K562 (cell line): ENCODE data around the gene CEP250. TPM values are rescaled to one million over a fixed set of nuclear protein-coding genes. Genes with fewer than 3 reads are reported as not detected.

Source experiments
- ATAC-seq: fragments of 200-7000 bp; cut with Tn5 transposase; 3 replicates; pipeline ENCODE4 v1.9.1; 2020; ENCODE audit warnings: moderate library complexity
- BruUV-seq: library from RNA; stranded (reverse); fragments of 400-500 nt; replicated peaks from 2 replicates; lab custom pipeline; 2021; lab: Mats Ljungman, UMichigan
- CTCF ChIA-PET: fragments of 300-600 bp; formaldehyde crosslinking; extraction: SDS; loops from one replicate; lab custom pipeline; 2021; ENCODE audit warnings: low intra/inter-chr PET ratio; lab: Yijun Ruan, JAX
- POLR2A ChIA-PET: fragments of 300-600, 350-650 bp; sonication (Branson Sonifier 250); formaldehyde crosslinking; extraction: SDS; loops from one replicate; lab custom pipeline; 2021; ENCODE audit warnings: antibody characterized with exemption, inconsistent platforms; lab: Yijun Ruan, JAX
- DNase-seq, 4 experiments: peaks; one replicate each; pipeline versions ENCODE4 v3.0.0 to v3.0.0-alpha.2; 2011 to 2018; ENCODE audit warnings: low spot score in 3 of 4, mixed read lengths in 3 of 4; ENCODE audit errors: extremely low read depth in 1 of 4
- FAIRE-seq: peaks from 2 replicates; lab custom pipeline; 2011; peaks lifted over from hg19 to GRCh38; lab: Jason Lieb, UNC
- H2AFZ ChIP-seq: 2 replicates; pipeline ENCODE4 v1.6.0; 2011; ENCODE audit warnings: low read depth, low read length, control low read depth, inconsistent platforms
- H3K27ac ChIP-seq: fragments of 200-600 bp; 3 replicates; pipeline ENCODE4 v1.8.0; 2011; ENCODE audit warnings: low read depth, mild to moderate bottlenecking, control low read depth, inconsistent platforms, low read length, moderate library complexity, mixed read lengths; ENCODE audit errors: extremely low read depth
- H3K27me3 ChIP-seq, 2 experiments: fragments of 300-600 bp in 1 of 2; 2 replicates in 1 of 2; 3 replicates in 1 of 2; pipeline versions ENCODE4 v1.6.0 to v1.8.0; 2011; ENCODE audit warnings: inconsistent platforms in 2 of 2, low read length in 2 of 2, mild to moderate bottlenecking in 1 of 2, mixed read lengths in 1 of 2, moderate library complexity in 1 of 2; ENCODE audit not compliant: control insufficient read depth in 2 of 2, insufficient read depth in 2 of 2
- H3K36me3 ChIP-seq: fragments of 300-600 bp; 3 replicates; pipeline ENCODE4 v1.8.0; 2011; ENCODE audit warnings: mild to moderate bottlenecking, low read length, inconsistent platforms; ENCODE audit not compliant: control insufficient read depth, insufficient read depth
- H3K4me1 ChIP-seq, 2 experiments: fragments of 200-600 bp in 1 of 2; replicated peaks in 1 of 2; 2 replicates in 1 of 2; 3 replicates in 1 of 2; pipeline versions ENCODE4 v1.5.1 to v1.8.0; 2011; ENCODE audit warnings: inconsistent platforms in 2 of 2, low read length in 2 of 2, mild to moderate bottlenecking in 1 of 2, mixed read lengths in 1 of 2, moderate library complexity in 1 of 2; ENCODE audit not compliant: control insufficient read depth in 2 of 2, insufficient read depth in 2 of 2
- H3K4me2 ChIP-seq: 2 replicates; pipeline ENCODE4 v1.6.1; 2011; ENCODE audit warnings: low read length, control low read depth, inconsistent platforms, mixed read lengths; ENCODE audit not compliant: insufficient read depth
- H3K4me3 ChIP-seq: fragments of 200-600 bp; sonication (generic), shearing (Covaris generic); 2 replicates; pipeline ENCODE4 v1.5.1; 2016; ENCODE audit warnings: control low read depth, inconsistent platforms
- H3K79me2 ChIP-seq: fragments of 200-600 bp; 3 replicates; pipeline ENCODE4 v1.8.0; 2011; ENCODE audit warnings: low read length, inconsistent platforms; ENCODE audit not compliant: control insufficient read depth, insufficient read depth
- H3K9ac ChIP-seq, 2 experiments: 2 replicates each; pipeline versions ENCODE4 v1.6.0 to v1.6.1; 2011; ENCODE audit warnings: low read depth in 2 of 2, low read length in 2 of 2, control low read depth in 1 of 2, inconsistent platforms in 1 of 2, mild to moderate bottlenecking in 1 of 2, mixed read lengths in 1 of 2; ENCODE audit not compliant: insufficient read depth in 1 of 2
- H3K9me1 ChIP-seq: one replicate; pipeline ENCODE4 v1.6.0; 2011; ENCODE audit warnings: inconsistent platforms, mild to moderate bottlenecking, low read length, moderate library complexity; ENCODE audit not compliant: control insufficient read depth, insufficient read depth
- H3K9me3 ChIP-seq: replicated peaks from 2 replicates; pipeline ENCODE4 v1.5.1; 2011; ENCODE audit warnings: low read depth, low read length, inconsistent platforms; ENCODE audit not compliant: control insufficient read depth, insufficient read depth
- H4K20me1 ChIP-seq: replicated peaks from 2 replicates; pipeline ENCODE4 v1.6.1; 2011; ENCODE audit warnings: low read length, inconsistent platforms, mixed read lengths; ENCODE audit not compliant: control insufficient read depth, insufficient read depth
- PURB ChIP-seq: sonication (generic); formaldehyde crosslinking; IDR thresholded peaks from 2 replicates; pipeline ENCODE4 v1.9.0; 2021; ENCODE audit warnings: low read depth, mild to moderate bottlenecking, missing genetic modification reagents
- RBFOX2 ChIP-seq: fragments of 200-400 bp; formaldehyde crosslinking; IDR thresholded peaks from 2 replicates; pipeline ENCODE4 v1.6.1; 2017; ENCODE audit warnings: low read depth, mild to moderate bottlenecking, low read length, moderate library complexity
- TSC22D4 ChIP-seq: fragments of 450-650 bp; IDR thresholded peaks from 2 replicates; pipeline ENCODE4 v1.6.1; 2016; ENCODE audit warnings: missing genetic modification characterization, missing biosample characterization, control low read depth
- ZFP30 ChIP-seq: fragments of 250-450 bp; sonication (Bioruptor Pico); IDR thresholded peaks from 2 replicates; pipeline ENCODE4 v1.8.0; 2022; ENCODE audit warnings: moderate library complexity, mild to moderate bottlenecking, inconsistent platforms, borderline replicate concordance
- WGBS: fragments of 100-300 bp; shearing (Covaris generic); methylation state at CpG from one replicate; pipeline ENCODE4 v1.1.6; 2016; ENCODE audit warnings: low coverage, mixed read lengths; ENCODE audit not compliant: insufficient coverage; ENCODE audit errors: missing lambda C conversion rate; 5-methylcytosine and 5-hydroxymethylcytosine counted together
- in situ Hi-C: fragments of 300-500 bp; cut with MboI; formaldehyde crosslinking; loops from 4 replicates; pipeline ENCODE4 v1.15.0; 2018; ENCODE audit warnings: inconsistent platforms, mixed read lengths
- intact Hi-C: fragments of 100-400 bp; cut with micrococcal nuclease; formaldehyde crosslinking; loops from 2 replicates; pipeline ENCODE4 v1.14.2; 2022
- polyA plus RNA-seq, 8 experiments: library from polyadenylated mRNA; depleted of rRNA in 4 of 8; stranded (reverse) in 5 of 8; unstranded in 3 of 8; fragments of >200 nt; fragmentation: Nextera tagmentation in 2 of 8; fragmentation: Illumina TruSeq in 1 of 8; extraction: Ambion mirVana in 2 of 8; extraction: Trizol in 1 of 8; gene quantifications; 2 replicates each; pipeline versions ENCODE4 v1.2.1 to v1.2.3, GENCODE V29; 2011 to 2014; ENCODE audit warnings: inconsistent platforms in 1 of 8, missing spikeins in 1 of 8
- total RNA-seq, 7 experiments: library from RNA; depleted of rRNA in 6 of 7; stranded (reverse); fragments of >200 nt in 6 of 7; fragmentation: Illumina TruSeq in 2 of 7; extraction: Trizol in 2 of 7; gene quantifications; 2 replicates each; pipeline versions ENCODE4 v1.2.1 to v1.2.3, GENCODE V29; 2011 to 2021; ENCODE audit warnings: low replicate concordance in 1 of 7
- TF ChIP-seq, protein P1 (sequence below): fragments of 450-650 bp; IDR thresholded peaks from 2 replicates; pipeline ENCODE4 v1.6.1; 2016; ENCODE audit warnings: mild to moderate bottlenecking, moderate library complexity
- TF ChIP-seq, protein P2 (sequence below): fragments of 200-800 bp; sonication (Bioruptor generic); IDR thresholded peaks from 2 replicates; pipeline ENCODE4 v1.6.1; 2016; ENCODE audit warnings: missing genetic modification characterization, missing compliant biosample characterization

CEP250 gene
- total and polyA plus RNA-seq, 9 of the 15 experiments (the other 6 are each of a cell fraction or from before 2014, with no cell fraction given): 2.5 to 41.9 (median 20.5) TPM

DNA sequence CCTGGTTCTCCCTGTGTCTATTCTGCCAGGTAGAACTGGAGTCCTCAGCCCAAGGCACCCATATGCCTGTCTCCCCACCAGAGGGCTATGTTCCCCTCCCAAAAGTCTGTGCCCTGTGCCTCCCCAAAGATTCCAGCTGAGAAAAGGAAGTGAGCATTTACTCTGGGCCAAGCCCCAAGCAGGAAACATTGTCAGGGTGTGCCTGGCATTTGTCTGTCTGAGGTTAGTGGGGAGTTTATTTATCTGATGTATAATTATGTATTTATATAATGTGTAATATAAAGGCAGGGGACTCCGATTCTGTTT lies 23.0 kb upstream of the CEP250 start:
- no peaks in the 10 kb centered on the region for H3K27me3 ChIP-seq
- no peaks in the 10 kb centered on the region for H3K79me2 ChIP-seq
- H3K9me3 ChIP-seq: no peaks in the 10 kb centered on the region
- 38% methylated on average over 1 of the region's 1 CpG for WGBS
- H3K4me3 ChIP-seq: no peak overlapping the region
- H4K20me1 ChIP-seq: no peaks in the 10 kb centered on the region
- ChIA-PET CTCF (no interaction called here), POLR2A (interaction anchor here (0.6 to 1.9 kb wide), 4 partner anchors 10 to 530 kb away, joined by 3 to 8 read pairs (median 3); no protein-coding TSS in a partner anchor)
- no TSS peak for BruUV-seq
- intact Hi-C loops (no loop called here), in situ Hi-C loops (loop anchor here (25.0 kb wide), 2 partner anchors 120 to 295 kb away; partner anchors contain the start of gene EDEM2)
- H3K27ac ChIP-seq: no peak overlapping the region
- peaks cover 2 to 20% of the 10 kb centered on the region in 2 experiments; a peak in 4 of 5 replicates for H3K4me1 ChIP-seq
- FAIRE-seq (no peak), DNase-seq (no peak), ATAC-seq (no peak)
- H3K9me1 ChIP-seq: no peaks in the 10 kb centered on the region
- H3K9ac ChIP-seq: peak overlapping the region in 1 of 2 experiments; percentile 8; a peak in 1 of 4 replicates
- H3K4me2 ChIP-seq: no peak overlapping the region
- H3K36me3 ChIP-seq: no peaks in the 10 kb centered on the region
- H2AFZ ChIP-seq: no peak overlapping the region
- TF ChIP-seq, protein P1, sequence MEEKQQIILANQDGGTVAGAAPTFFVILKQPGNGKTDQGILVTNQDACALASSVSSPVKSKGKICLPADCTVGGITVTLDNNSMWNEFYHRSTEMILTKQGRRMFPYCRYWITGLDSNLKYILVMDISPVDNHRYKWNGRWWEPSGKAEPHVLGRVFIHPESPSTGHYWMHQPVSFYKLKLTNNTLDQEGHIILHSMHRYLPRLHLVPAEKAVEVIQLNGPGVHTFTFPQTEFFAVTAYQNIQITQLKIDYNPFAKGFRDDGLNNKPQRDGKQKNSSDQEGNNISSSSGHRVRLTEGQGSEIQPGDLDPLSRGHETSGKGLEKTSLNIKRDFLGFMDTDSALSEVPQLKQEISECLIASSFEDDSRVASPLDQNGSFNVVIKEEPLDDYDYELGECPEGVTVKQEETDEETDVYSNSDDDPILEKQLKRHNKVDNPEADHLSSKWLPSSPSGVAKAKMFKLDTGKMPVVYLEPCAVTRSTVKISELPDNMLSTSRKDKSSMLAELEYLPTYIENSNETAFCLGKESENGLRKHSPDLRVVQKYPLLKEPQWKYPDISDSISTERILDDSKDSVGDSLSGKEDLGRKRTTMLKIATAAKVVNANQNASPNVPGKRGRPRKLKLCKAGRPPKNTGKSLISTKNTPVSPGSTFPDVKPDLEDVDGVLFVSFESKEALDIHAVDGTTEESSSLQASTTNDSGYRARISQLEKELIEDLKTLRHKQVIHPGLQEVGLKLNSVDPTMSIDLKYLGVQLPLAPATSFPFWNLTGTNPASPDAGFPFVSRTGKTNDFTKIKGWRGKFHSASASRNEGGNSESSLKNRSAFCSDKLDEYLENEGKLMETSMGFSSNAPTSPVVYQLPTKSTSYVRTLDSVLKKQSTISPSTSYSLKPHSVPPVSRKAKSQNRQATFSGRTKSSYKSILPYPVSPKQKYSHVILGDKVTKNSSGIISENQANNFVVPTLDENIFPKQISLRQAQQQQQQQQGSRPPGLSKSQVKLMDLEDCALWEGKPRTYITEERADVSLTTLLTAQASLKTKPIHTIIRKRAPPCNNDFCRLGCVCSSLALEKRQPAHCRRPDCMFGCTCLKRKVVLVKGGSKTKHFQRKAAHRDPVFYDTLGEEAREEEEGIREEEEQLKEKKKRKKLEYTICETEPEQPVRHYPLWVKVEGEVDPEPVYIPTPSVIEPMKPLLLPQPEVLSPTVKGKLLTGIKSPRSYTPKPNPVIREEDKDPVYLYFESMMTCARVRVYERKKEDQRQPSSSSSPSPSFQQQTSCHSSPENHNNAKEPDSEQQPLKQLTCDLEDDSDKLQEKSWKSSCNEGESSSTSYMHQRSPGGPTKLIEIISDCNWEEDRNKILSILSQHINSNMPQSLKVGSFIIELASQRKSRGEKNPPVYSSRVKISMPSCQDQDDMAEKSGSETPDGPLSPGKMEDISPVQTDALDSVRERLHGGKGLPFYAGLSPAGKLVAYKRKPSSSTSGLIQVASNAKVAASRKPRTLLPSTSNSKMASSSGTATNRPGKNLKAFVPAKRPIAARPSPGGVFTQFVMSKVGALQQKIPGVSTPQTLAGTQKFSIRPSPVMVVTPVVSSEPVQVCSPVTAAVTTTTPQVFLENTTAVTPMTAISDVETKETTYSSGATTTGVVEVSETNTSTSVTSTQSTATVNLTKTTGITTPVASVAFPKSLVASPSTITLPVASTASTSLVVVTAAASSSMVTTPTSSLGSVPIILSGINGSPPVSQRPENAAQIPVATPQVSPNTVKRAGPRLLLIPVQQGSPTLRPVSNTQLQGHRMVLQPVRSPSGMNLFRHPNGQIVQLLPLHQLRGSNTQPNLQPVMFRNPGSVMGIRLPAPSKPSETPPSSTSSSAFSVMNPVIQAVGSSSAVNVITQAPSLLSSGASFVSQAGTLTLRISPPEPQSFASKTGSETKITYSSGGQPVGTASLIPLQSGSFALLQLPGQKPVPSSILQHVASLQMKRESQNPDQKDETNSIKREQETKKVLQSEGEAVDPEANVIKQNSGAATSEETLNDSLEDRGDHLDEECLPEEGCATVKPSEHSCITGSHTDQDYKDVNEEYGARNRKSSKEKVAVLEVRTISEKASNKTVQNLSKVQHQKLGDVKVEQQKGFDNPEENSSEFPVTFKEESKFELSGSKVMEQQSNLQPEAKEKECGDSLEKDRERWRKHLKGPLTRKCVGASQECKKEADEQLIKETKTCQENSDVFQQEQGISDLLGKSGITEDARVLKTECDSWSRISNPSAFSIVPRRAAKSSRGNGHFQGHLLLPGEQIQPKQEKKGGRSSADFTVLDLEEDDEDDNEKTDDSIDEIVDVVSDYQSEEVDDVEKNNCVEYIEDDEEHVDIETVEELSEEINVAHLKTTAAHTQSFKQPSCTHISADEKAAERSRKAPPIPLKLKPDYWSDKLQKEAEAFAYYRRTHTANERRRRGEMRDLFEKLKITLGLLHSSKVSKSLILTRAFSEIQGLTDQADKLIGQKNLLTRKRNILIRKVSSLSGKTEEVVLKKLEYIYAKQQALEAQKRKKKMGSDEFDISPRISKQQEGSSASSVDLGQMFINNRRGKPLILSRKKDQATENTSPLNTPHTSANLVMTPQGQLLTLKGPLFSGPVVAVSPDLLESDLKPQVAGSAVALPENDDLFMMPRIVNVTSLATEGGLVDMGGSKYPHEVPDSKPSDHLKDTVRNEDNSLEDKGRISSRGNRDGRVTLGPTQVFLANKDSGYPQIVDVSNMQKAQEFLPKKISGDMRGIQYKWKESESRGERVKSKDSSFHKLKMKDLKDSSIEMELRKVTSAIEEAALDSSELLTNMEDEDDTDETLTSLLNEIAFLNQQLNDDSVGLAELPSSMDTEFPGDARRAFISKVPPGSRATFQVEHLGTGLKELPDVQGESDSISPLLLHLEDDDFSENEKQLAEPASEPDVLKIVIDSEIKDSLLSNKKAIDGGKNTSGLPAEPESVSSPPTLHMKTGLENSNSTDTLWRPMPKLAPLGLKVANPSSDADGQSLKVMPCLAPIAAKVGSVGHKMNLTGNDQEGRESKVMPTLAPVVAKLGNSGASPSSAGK: no peak
- TF ChIP-seq, protein P2, sequence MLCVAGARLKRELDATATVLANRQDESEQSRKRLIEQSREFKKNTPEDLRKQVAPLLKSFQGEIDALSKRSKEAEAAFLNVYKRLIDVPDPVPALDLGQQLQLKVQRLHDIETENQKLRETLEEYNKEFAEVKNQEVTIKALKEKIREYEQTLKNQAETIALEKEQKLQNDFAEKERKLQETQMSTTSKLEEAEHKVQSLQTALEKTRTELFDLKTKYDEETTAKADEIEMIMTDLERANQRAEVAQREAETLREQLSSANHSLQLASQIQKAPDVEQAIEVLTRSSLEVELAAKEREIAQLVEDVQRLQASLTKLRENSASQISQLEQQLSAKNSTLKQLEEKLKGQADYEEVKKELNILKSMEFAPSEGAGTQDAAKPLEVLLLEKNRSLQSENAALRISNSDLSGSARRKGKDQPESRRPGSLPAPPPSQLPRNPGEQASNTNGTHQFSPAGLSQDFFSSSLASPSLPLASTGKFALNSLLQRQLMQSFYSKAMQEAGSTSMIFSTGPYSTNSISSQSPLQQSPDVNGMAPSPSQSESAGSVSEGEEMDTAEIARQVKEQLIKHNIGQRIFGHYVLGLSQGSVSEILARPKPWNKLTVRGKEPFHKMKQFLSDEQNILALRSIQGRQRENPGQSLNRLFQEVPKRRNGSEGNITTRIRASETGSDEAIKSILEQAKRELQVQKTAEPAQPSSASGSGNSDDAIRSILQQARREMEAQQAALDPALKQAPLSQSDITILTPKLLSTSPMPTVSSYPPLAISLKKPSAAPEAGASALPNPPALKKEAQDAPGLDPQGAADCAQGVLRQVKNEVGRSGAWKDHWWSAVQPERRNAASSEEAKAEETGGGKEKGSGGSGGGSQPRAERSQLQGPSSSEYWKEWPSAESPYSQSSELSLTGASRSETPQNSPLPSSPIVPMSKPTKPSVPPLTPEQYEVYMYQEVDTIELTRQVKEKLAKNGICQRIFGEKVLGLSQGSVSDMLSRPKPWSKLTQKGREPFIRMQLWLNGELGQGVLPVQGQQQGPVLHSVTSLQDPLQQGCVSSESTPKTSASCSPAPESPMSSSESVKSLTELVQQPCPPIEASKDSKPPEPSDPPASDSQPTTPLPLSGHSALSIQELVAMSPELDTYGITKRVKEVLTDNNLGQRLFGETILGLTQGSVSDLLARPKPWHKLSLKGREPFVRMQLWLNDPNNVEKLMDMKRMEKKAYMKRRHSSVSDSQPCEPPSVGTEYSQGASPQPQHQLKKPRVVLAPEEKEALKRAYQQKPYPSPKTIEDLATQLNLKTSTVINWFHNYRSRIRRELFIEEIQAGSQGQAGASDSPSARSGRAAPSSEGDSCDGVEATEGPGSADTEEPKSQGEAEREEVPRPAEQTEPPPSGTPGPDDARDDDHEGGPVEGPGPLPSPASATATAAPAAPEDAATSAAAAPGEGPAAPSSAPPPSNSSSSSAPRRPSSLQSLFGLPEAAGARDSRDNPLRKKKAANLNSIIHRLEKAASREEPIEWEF (CRISPR knock-in tag): no peak
- TF ChIP-seq TSC22D4 (tag) (no peak), ZFP30 (no peak), PURB (no peak), RBFOX2 (no peak)
